ENCODE results near the gene VSIG10.

DNA sequence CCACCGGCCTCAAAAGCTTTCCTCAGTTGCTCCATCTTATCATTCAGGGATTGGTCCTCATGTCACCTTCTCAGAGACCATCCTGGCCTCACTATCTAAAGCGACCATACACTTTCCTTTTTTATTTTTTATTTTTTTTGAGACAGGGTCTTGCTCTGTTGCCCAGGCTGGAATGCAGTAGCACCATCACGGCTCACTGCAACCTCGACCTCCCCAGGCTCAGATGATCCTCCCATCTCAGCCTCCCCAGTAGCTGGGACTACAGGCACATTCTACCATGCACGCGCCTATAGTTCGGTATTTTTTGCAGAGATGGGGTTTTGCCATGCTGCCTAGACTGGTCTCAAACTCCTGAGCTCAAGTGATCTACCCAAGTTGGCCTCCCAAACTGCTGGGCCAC is 45.6 kb downstream of the VSIG10 start:
- TF ChIP-seq EP300 (IDR thresholded peaks at IDR 0.05): no peak
- TF ChIP-seq, protein P1, sequence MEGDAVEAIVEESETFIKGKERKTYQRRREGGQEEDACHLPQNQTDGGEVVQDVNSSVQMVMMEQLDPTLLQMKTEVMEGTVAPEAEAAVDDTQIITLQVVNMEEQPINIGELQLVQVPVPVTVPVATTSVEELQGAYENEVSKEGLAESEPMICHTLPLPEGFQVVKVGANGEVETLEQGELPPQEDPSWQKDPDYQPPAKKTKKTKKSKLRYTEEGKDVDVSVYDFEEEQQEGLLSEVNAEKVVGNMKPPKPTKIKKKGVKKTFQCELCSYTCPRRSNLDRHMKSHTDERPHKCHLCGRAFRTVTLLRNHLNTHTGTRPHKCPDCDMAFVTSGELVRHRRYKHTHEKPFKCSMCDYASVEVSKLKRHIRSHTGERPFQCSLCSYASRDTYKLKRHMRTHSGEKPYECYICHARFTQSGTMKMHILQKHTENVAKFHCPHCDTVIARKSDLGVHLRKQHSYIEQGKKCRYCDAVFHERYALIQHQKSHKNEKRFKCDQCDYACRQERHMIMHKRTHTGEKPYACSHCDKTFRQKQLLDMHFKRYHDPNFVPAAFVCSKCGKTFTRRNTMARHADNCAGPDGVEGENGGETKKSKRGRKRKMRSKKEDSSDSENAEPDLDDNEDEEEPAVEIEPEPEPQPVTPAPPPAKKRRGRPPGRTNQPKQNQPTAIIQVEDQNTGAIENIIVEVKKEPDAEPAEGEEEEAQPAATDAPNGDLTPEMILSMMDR (IDR thresholded peaks at IDR 0.05): no peak

All from suprapubic skin (tissue), 3 donors.